HCT116 (cell line): ENCODE measurements around the gene RIC8A. TPM values are rescaled to one million over a fixed set of nuclear protein-coding genes. Genes with fewer than 3 reads are reported as not detected.

ENCODE experiments used
- ATAC-seq: fragments of 200-7000 bp; cut with Tn5 transposase; 2 replicates; pipeline ENCODE4 v1.9.1; 2020; ENCODE audit warnings: mild to moderate bottlenecking, moderate library complexity
- BruUV-seq: library from RNA; stranded (reverse); fragments of 400-500 nt; replicated peaks from 2 replicates; lab custom pipeline; 2021; lab: Mats Ljungman, UMichigan
- CTCF ChIA-PET: fragments of 300-600 bp; sonication (Branson Sonifier 250); formaldehyde crosslinking; loops from one replicate; lab custom pipeline; 2021; ENCODE audit warnings: antibody characterized with exemption; lab: Charles Lee
- POLR2A ChIA-PET: fragments of 300-600, 350-600 bp; sonication (Branson Sonifier 250); formaldehyde crosslinking; loops from one replicate; lab custom pipeline; 2021; ENCODE audit warnings: antibody characterized with exemption; lab: Charles Lee
- RAD21 ChIA-PET, 2 experiments: fragments of 300-600 bp; sonication (Branson Sonifier 250); formaldehyde crosslinking; loops; one replicate each; lab custom pipeline; 2023; ENCODE audit warnings: low total read pairs in 2 of 2; ENCODE audit not compliant: uncharacterized antibody in 2 of 2, unreplicated experiment in 2 of 2, low non-redundant PET in 1 of 2; lab: Charles Lee
- DNase-seq: peaks from one replicate; pipeline ENCODE4 v3.0.0-alpha.2; 2010; ENCODE audit warnings: low read depth, low spot score
- H2AFZ ChIP-seq: fragments of 200-600 bp; shearing (Covaris generic), sonication (generic); 2 replicates; pipeline ENCODE4 v1.6.1; 2017; ENCODE audit warnings: low read depth, mixed run types, mixed read lengths, antibody characterized with exemption, low read length; ENCODE audit not compliant: poor library complexity, severe bottlenecking
- H3K27ac ChIP-seq: 2 replicates; pipeline ENCODE4 v1.5.1; 2012; ENCODE audit warnings: low read depth, low read length
- H3K27me3 ChIP-seq: fragments of 200-600 bp; sonication (generic); 2 replicates; pipeline ENCODE4 v1.6.1; 2016; ENCODE audit warnings: mixed run types, low read length, mixed read lengths; ENCODE audit not compliant: insufficient read depth
- H3K36me3 ChIP-seq, 2 experiments: fragments of 200-500 bp in 1 of 2; fragments of 200-600 bp in 1 of 2; sonication (Bioruptor generic) in 1 of 2; sonication (generic) in 1 of 2; 2 replicates each; pipeline versions ENCODE4 v1.5.1 to v1.6.1; 2014 to 2016; ENCODE audit warnings: low read length in 2 of 2, inconsistent platforms in 1 of 2, mixed read lengths in 1 of 2, mixed run types in 1 of 2; ENCODE audit not compliant: insufficient read depth in 2 of 2, control insufficient read depth in 1 of 2
- H3K4me1 ChIP-seq, 2 experiments: fragments of 200-600 bp in 1 of 2; sonication (generic) in 1 of 2; 2 replicates each; pipeline versions ENCODE4 v1.5.1 to v1.6.1; 2012 to 2017; ENCODE audit warnings: low read length in 2 of 2, inconsistent platforms in 1 of 2, mild to moderate bottlenecking in 1 of 2, mixed read lengths in 1 of 2, mixed run types in 1 of 2, moderate library complexity in 1 of 2; ENCODE audit not compliant: insufficient read depth in 2 of 2, control insufficient read depth in 1 of 2
- H3K4me2 ChIP-seq: fragments of 200-600 bp; sonication (generic); 2 replicates; pipeline ENCODE4 v1.6.1; 2017; ENCODE audit warnings: mixed run types, low read length, mixed read lengths
- H3K4me3 ChIP-seq, 2 experiments: fragments of 200-600 bp in 1 of 2; sonication (generic) in 1 of 2; replicated peaks in 1 of 2; 2 replicates each; pipeline ENCODE4 v1.5.1; 2011 to 2016; ENCODE audit warnings: low read length in 2 of 2, control low read depth in 1 of 2, low read depth in 1 of 2, mild to moderate bottlenecking in 1 of 2, mixed read lengths in 1 of 2, mixed run types in 1 of 2
- H3K79me2 ChIP-seq: fragments of 200-600 bp; sonication (generic); 2 replicates; pipeline ENCODE4 v1.6.1; 2017; ENCODE audit warnings: mild to moderate bottlenecking, mixed run types, low read length, moderate library complexity, mixed read lengths; ENCODE audit not compliant: insufficient read depth
- H3K9ac ChIP-seq: fragments of 200-600 bp; sonication (generic); 2 replicates; pipeline ENCODE4 v1.6.1; 2016; ENCODE audit warnings: low read length, mixed read lengths
- H3K9me2 ChIP-seq: fragments of 200-600 bp; sonication (generic), shearing (Covaris generic); 2 replicates; pipeline ENCODE4 v1.6.1; 2017; ENCODE audit warnings: mixed run types, mild to moderate bottlenecking, moderate library complexity; ENCODE audit not compliant: insufficient read depth
- H3K9me3 ChIP-seq, 2 experiments: fragments of 200-500 bp in 1 of 2; fragments of 200-600 bp in 1 of 2; sonication (Bioruptor generic) in 1 of 2; sonication (generic) in 1 of 2; 2 replicates each; pipeline ENCODE4 v1.6.1; 2014 to 2017; ENCODE audit warnings: low read length in 2 of 2, mixed read lengths in 2 of 2, inconsistent platforms in 1 of 2, low read depth in 1 of 2, mild to moderate bottlenecking in 1 of 2, mixed run types in 1 of 2, moderate library complexity in 1 of 2; ENCODE audit not compliant: control insufficient read depth in 1 of 2, insufficient read depth in 1 of 2
- H4K20me1 ChIP-seq: fragments of 200-600 bp; sonication (generic), shearing (Covaris generic); 2 replicates; pipeline ENCODE4 v1.6.1; 2017; ENCODE audit warnings: mixed run types, mild to moderate bottlenecking, moderate library complexity; ENCODE audit not compliant: insufficient read depth
- CBX3 ChIP-seq: IDR thresholded peaks from 2 replicates; pipeline ENCODE4 v1.6.1; 2012; ENCODE audit warnings: low read depth
- EZH2 ChIP-seq: fragments of 200-600 bp; sonication (generic); IDR thresholded peaks from 2 replicates; pipeline ENCODE4 v1.6.1; 2017; ENCODE audit warnings: antibody characterized with exemption, mixed run types
- EZH2phosphoT487 ChIP-seq: fragments of 200-600 bp; IDR thresholded peaks from 2 replicates; pipeline ENCODE4 v1.6.1; 2018; ENCODE audit warnings: antibody characterized with exemption, borderline replicate concordance
- MAX ChIP-seq: IDR thresholded peaks from 2 replicates; pipeline ENCODE4 v1.6.1; 2012
- POLR2A ChIP-seq: IDR thresholded peaks from 2 replicates; pipeline ENCODE4 v1.7.0; 2011; ENCODE audit warnings: borderline replicate concordance; ENCODE audit not compliant: insufficient read depth, insufficient read length; ENCODE audit errors: extremely low read depth
- POLR2AphosphoS5 ChIP-seq: IDR thresholded peaks from 2 replicates; pipeline ENCODE4 v1.6.1; 2011; ENCODE audit warnings: mild to moderate bottlenecking, low read depth, low read length, moderate library complexity
- RAD21 ChIP-seq: IDR thresholded peaks from 2 replicates; pipeline ENCODE4 v1.6.1; 2012; ENCODE audit warnings: low read depth, mild to moderate bottlenecking
- SIN3A ChIP-seq: IDR thresholded peaks from 2 replicates; pipeline ENCODE4 v1.6.1; 2012; ENCODE audit warnings: low read depth
- SP1 ChIP-seq: IDR thresholded peaks from 2 replicates; pipeline ENCODE4 v1.6.1; 2012; ENCODE audit warnings: low read depth
- SRF ChIP-seq: IDR thresholded peaks from 2 replicates; pipeline ENCODE4 v1.6.1; 2012; ENCODE audit warnings: low read depth
- YY1 ChIP-seq: IDR thresholded peaks from 2 replicates; pipeline ENCODE4 v1.6.1; 2011; ENCODE audit warnings: low read length, low read depth, moderate library complexity, mild to moderate bottlenecking; ENCODE audit not compliant: insufficient replicate concordance; ENCODE audit errors: extremely low read depth
- ZNF274 ChIP-seq: fragments of 200-500 bp; sonication (Bioruptor generic); IDR thresholded peaks from 2 replicates; pipeline ENCODE4 v1.6.1; 2014; ENCODE audit warnings: mild to moderate bottlenecking, low read depth, low read length, inconsistent platforms
- intact Hi-C: fragments of 100-400 bp; cut with micrococcal nuclease; formaldehyde crosslinking; loops from 2 replicates; pipeline ENCODE4 v1.10.0; 2022
- total RNA-seq: library from RNA; stranded (reverse); gene quantifications from one replicate; pipeline ENCODE4 v1.2.1, GENCODE V29; 2021; ENCODE audit not compliant: unreplicated experiment
- TF ChIP-seq, protein P1 (sequence below): IDR thresholded peaks from 2 replicates; pipeline ENCODE4 v1.6.1; 2011; ENCODE audit warnings: mild to moderate bottlenecking, low read length, moderate library complexity; ENCODE audit not compliant: insufficient replicate concordance; ENCODE audit errors: extremely low read depth

The RIC8A gene
- total RNA-seq, 1 experiment from 2014 or later = 75.2 TPM

GRCh38 chr11:214083-214482, 6.6 kb downstream of the RIC8A start:
- Histone ChIP-seq H3K27ac (no peak overlapping the region), H3K9me3 (no peaks in the 10 kb centered on the region), H3K4me1 (peaks cover 9 to 21% of the 10 kb centered on the region in 2 experiments), H3K36me3 (peaks cover 39 to 45% of the 10 kb centered on the region in 2 experiments), H3K9ac (no peak overlapping the region), H2AFZ (no peak overlapping the region), H3K79me2 (peaks cover 34% of the 10 kb centered on the region), H3K9me2 (no peaks in the 10 kb centered on the region), H4K20me1 (no peaks in the 10 kb centered on the region), H3K4me3 (no peak overlapping the region), H3K4me2 (no peak overlapping the region), H3K27me3 (no peaks in the 10 kb centered on the region)
- no peak for DNase-seq
- RAD21 ChIA-PET = no interaction called here
- ATAC-seq = no peak
- intact Hi-C loops = no loop called here
- POLR2A ChIA-PET = interaction anchor here (0.7 kb wide), 1 partner anchor 9 kb away, joined by 3 read pairs; no protein-coding TSS in a partner anchor
- CTCF ChIA-PET = interaction anchor here (0.7 kb wide), 1 partner anchor 234 kb away, joined by 3 read pairs; no protein-coding TSS in a partner anchor
- no TSS peak for BruUV-seq
- TF ChIP-seq EZH2 (no peak), POLR2A (no peak)
- TF ChIP-seq, protein P1, sequence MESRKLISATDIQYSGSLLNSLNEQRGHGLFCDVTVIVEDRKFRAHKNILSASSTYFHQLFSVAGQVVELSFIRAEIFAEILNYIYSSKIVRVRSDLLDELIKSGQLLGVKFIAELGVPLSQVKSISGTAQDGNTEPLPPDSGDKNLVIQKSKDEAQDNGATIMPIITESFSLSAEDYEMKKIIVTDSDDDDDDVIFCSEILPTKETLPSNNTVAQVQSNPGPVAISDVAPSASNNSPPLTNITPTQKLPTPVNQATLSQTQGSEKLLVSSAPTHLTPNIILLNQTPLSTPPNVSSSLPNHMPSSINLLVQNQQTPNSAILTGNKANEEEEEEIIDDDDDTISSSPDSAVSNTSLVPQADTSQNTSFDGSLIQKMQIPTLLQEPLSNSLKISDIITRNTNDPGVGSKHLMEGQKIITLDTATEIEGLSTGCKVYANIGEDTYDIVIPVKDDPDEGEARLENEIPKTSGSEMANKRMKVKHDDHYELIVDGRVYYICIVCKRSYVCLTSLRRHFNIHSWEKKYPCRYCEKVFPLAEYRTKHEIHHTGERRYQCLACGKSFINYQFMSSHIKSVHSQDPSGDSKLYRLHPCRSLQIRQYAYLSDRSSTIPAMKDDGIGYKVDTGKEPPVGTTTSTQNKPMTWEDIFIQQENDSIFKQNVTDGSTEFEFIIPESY = no peak

DNA sequence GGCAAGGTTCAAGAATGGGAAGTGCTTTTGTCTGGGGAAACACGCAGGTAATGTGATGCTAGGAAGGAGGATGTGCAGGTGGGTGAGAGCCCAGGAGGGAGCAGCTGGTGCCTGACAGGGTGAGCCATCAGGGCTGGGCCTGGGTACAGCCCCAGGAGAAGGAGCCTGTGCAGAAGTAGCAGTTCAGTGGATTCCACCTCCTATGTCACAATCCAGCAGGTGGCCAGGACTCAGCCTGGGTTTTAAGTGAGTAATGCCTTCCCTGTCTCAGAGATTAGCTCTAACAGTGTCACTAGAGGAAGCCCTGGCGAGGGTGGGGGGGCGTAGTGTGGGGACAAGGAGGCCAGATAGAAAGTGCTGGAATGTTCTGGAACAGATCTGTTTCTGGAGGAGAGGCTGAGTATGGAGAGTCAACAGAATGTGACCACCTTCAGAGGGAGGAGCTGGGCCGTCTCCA, 8.1 kb downstream of the RIC8A start:
- POLR2A ChIA-PET = no interaction called here
- Histone ChIP-seq H3K4me1 (peaks cover 0 to 8% of the 10 kb centered on the region in 2 experiments; a peak in 2 of 4 replicates), H2AFZ (no peak overlapping the region), H3K27me3 (no peaks in the 10 kb centered on the region), H3K4me2 (no peak overlapping the region), H4K20me1 (no peaks in the 10 kb centered on the region), H3K36me3 (peaks cover 30 to 35% of the 10 kb centered on the region in 2 experiments), H3K9me3 (no peaks in the 10 kb centered on the region), H3K27ac (peak overlapping the region; percentile 25; the same call in 1 of the 2 replicates), H3K9ac (no peak overlapping the region), H3K79me2 (peaks cover 18% of the 10 kb centered on the region), H3K9me2 (no peaks in the 10 kb centered on the region), H3K4me3 (no peak overlapping the region)
- peak; percentile 26; the same call in 1 of the 2 replicates for ATAC-seq
- intact Hi-C loops = no loop called here
- DNase-seq = no peak
- TF ChIP-seq EZH2phosphoT487 = no peak
- no peak for TF ChIP-seq CBX3
- no peak for TF ChIP-seq SIN3A
- no peak for TF ChIP-seq SRF
- TF ChIP-seq SP1 = no peak
- TF ChIP-seq MAX = no peak
- TF ChIP-seq POLR2AphosphoS5 = no peak; the same call in 1 of the 2 replicates
- no peak for TF ChIP-seq RAD21
- TF ChIP-seq EZH2 = no peak
- no peak for TF ChIP-seq YY1
- no peak for TF ChIP-seq POLR2A
- no peak for TF ChIP-seq ZNF274
- no TSS peak for BruUV-seq
- RAD21 ChIA-PET = no interaction called here
- CTCF ChIA-PET = no interaction called here
